ENCODE measurements around the gene SMG1. TPM values are rescaled to one million over a fixed set of nuclear protein-coding genes. Genes with fewer than 3 reads are reported as not detected.

The SMG1 gene
- total and polyA plus RNA-seq, 2 donors (not counting 1 experiment from before 2014, with no cell fraction given): 30.1 to 101 TPM

- Histone ChIP-seq H3K27me3 (ENCODE audit: control insufficient read depth, insufficient read depth, low read length) (no peaks in the 10 kb centered on the region), H2AFZ (ENCODE audit: low read length) (no peak overlapping the region)
These were observed 27.3 kb upstream of the SMG1 start for GRCh38 chr16:18953547-18953946.

GRCh38 chr16:18950469-18951185, 24.4 kb upstream of the SMG1 start:
- TF ChIP-seq EZH2 (IDR thresholded peaks at IDR 0.05; ENCODE audit: low read length, missing control alignments) (no peak), CTCF (conservative IDR thresholded peaks at IDR 0.05 in 1 of 2, IDR thresholded peaks at IDR 0.05 in 1 of 2; ENCODE audit: low read depth in 1 of 2, low read length in 2 of 2) (no peak)
- H3K9ac ChIP-seq (ENCODE audit: insufficient read depth, low read length): no peak overlapping the region
- no peaks in the 10 kb centered on the region for H3K9me3 ChIP-seq (ENCODE audit: control insufficient read depth, insufficient read depth, low read depth, low read length)
- no peak overlapping the region for H3K4me2 ChIP-seq (ENCODE audit: extremely low read depth, insufficient read depth, low read length)
- H3K27me3 ChIP-seq (ENCODE audit: control insufficient read depth, insufficient read depth, low read length): no peaks in the 10 kb centered on the region
- H3K79me2 ChIP-seq (ENCODE audit: control insufficient read depth, insufficient read depth, low read length): no peaks in the 10 kb centered on the region
- no peak for DNase-seq (ENCODE audit: low read depth in 2 of 2)
- H3K4me1 ChIP-seq (ENCODE audit: control insufficient read depth, extremely low read depth, insufficient read depth, low read length): no peaks in the 10 kb centered on the region
- H3K4me3 ChIP-seq (replicated peaks in 1 of 4; ENCODE audit: control extremely low read depth in 1 of 4, insufficient read depth in 1 of 4, low read depth in 3 of 4, low read length in 4 of 4): no peak overlapping the region
- no peak overlapping the region for H3K27ac ChIP-seq (ENCODE audit: insufficient read depth, low read length)
- H4K20me1 ChIP-seq (ENCODE audit: control insufficient read depth, extremely low read depth, insufficient read depth, low read length): no peaks in the 10 kb centered on the region
- H3K36me3 ChIP-seq (ENCODE audit: control insufficient read depth, insufficient read depth, low read length): no peaks in the 10 kb centered on the region
- H2AFZ ChIP-seq (ENCODE audit: low read length): no peak overlapping the region

More at GRCh38 chr16:18953547-18953946, 27.3 kb upstream of the SMG1 start:
- H4K20me1 ChIP-seq (ENCODE audit: control insufficient read depth, extremely low read depth, insufficient read depth, low read length): no peaks in the 10 kb centered on the region
- TF ChIP-seq CTCF (conservative IDR thresholded peaks at IDR 0.05 in 1 of 2, IDR thresholded peaks at IDR 0.05 in 1 of 2; ENCODE audit: low read depth in 1 of 2, low read length in 2 of 2) (no peak), EZH2 (IDR thresholded peaks at IDR 0.05; ENCODE audit: low read length, missing control alignments) (no peak)
- no peak overlapping the region for H3K4me2 ChIP-seq (ENCODE audit: extremely low read depth, insufficient read depth, low read length)
- H3K9ac ChIP-seq (ENCODE audit: insufficient read depth, low read length): no peak overlapping the region
- H3K79me2 ChIP-seq (ENCODE audit: control insufficient read depth, insufficient read depth, low read length): no peaks in the 10 kb centered on the region
- DNase-seq (ENCODE audit: low read depth in 2 of 2): no peak
- no peaks in the 10 kb centered on the region for H3K4me1 ChIP-seq (ENCODE audit: control insufficient read depth, extremely low read depth, insufficient read depth, low read length)
- H3K27ac ChIP-seq (ENCODE audit: insufficient read depth, low read length): no peak overlapping the region
- no peaks in the 10 kb centered on the region for H3K9me3 ChIP-seq (ENCODE audit: control insufficient read depth, insufficient read depth, low read depth, low read length)
- H3K4me3 ChIP-seq (replicated peaks in 1 of 4; ENCODE audit: control extremely low read depth in 1 of 4, insufficient read depth in 1 of 4, low read depth in 3 of 4, low read length in 4 of 4): no peak overlapping the region
- no peaks in the 10 kb centered on the region for H3K36me3 ChIP-seq (ENCODE audit: control insufficient read depth, insufficient read depth, low read length)

- H3K4me3 ChIP-seq (replicated peaks in 1 of 4; ENCODE audit: control extremely low read depth in 1 of 4, insufficient read depth in 1 of 4, low read depth in 3 of 4, low read length in 4 of 4): no peak overlapping the region
- H3K4me1 ChIP-seq (ENCODE audit: control insufficient read depth, extremely low read depth, insufficient read depth, low read length): no peaks in the 10 kb centered on the region
- H3K27ac ChIP-seq (ENCODE audit: insufficient read depth, low read length): no peak overlapping the region
- no peaks in the 10 kb centered on the region for H3K36me3 ChIP-seq (ENCODE audit: control insufficient read depth, insufficient read depth, low read length)
- no peak overlapping the region for H3K4me2 ChIP-seq (ENCODE audit: extremely low read depth, insufficient read depth, low read length)
- TF ChIP-seq EZH2 (IDR thresholded peaks at IDR 0.05; ENCODE audit: low read length, missing control alignments) (no peak), CTCF (conservative IDR thresholded peaks at IDR 0.05 in 1 of 2, IDR thresholded peaks at IDR 0.05 in 1 of 2; ENCODE audit: low read depth in 1 of 2, low read length in 2 of 2) (no peak)
- H3K79me2 ChIP-seq (ENCODE audit: control insufficient read depth, insufficient read depth, low read length): no peaks in the 10 kb centered on the region
- no peaks in the 10 kb centered on the region for H4K20me1 ChIP-seq (ENCODE audit: control insufficient read depth, extremely low read depth, insufficient read depth, low read length)
- no peaks in the 10 kb centered on the region for H3K27me3 ChIP-seq (ENCODE audit: control insufficient read depth, insufficient read depth, low read length)
- no peak overlapping the region for H3K9ac ChIP-seq (ENCODE audit: insufficient read depth, low read length)
- no peak for DNase-seq (ENCODE audit: low read depth in 2 of 2)
- no peaks in the 10 kb centered on the region for H3K9me3 ChIP-seq (ENCODE audit: control insufficient read depth, insufficient read depth, low read depth, low read length)
- no peak overlapping the region for H2AFZ ChIP-seq (ENCODE audit: low read length)
These were observed 22.3 kb upstream of the SMG1 start for GRCh38 chr16:18948372-18949020.
